Measurements from ENCODE around the gene KLF12. TPM values are rescaled to one million over a fixed set of nuclear protein-coding genes. Genes with fewer than 3 reads are reported as not detected.
A peak's percentile ranks its signal among the peaks of the same experiment; 100 is the strongest.

Gene KLF12
- polyA plus RNA-seq (ENCODE audit: insufficient read length in 4 of 4), result 10 to 100 TPM; 24.3 to 30.5 (median 28.1) TPM

DNA sequence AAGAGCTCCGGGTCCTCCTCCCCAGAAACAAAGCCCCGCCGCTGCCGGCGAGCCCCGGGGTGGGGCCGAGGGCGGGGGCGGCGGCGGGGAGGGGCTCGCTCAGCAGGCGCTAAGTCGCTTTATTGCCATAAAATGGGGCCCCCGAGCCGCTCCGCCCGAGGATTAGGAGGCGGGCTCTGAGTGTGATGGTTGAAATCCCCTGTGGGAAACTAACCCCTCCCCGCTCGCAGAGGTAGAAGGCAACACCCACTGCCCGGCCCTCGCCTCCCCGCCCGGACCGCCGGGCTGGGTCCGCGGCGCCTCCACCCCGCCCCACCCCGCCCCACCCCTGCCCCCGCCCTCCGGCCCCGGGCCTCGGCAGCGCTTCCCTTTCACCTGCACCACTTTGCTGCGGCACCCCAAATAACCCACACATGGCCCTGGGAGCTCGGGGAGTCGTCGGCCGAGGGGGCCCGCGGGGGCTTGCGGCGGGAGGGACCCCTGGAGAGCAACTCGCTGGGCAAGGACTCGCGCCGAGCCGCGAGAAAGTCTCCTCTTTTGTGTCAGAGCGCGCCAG is at the start of gene KLF12:
TSS of gene KLF12 (minus strand) at position 184 of the 556 bp plus-strand sequence.
- peak in 3 of 4 donors; percentile 67 to 83 (median 78) for DNase-seq (ENCODE audit: low read depth in 4 of 4, low spot score in 3 of 4)

DNA sequence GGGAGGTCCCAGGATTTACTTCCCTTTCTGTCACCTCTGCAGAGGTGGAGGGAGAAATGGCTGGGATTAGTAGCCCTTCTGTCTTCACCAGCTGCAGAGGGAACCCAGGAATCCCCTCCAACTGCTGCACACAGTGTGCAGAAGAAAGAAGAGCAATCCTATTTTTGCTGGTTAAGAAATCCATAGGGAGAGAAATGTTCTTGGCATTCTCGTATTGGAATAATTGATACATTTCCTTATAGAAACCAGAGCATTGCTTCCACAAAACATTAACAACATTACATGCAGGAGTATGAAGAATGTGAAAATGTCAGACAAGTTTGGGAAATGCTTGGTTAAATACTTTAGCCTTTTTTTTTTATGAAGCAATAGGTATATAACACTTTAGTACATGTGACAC is 48.3 kb upstream of the KLF12 start:
- DNase-seq (ENCODE audit: low read depth in 4 of 4, low spot score in 3 of 4), result no peak

DNA sequence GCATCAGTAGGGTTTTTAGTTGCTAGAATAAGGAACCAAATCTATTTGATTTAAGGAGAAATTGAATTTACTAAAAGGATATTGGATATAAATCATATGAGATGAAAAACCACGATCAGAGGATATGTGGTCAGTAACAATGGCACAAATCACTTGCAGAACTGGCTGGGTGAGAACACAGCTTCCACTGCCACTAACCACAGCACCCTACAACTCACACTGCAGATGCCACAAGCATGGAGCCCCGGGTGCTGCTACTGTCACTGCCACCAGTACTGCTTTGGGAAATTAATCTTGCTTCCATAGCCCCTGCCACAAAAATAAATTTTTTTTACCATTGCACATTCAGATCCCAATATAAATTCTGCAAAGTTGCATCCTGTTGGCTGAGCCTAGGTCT is 40.6 kb upstream of the KLF12 start:
- no peak for DNase-seq (ENCODE audit: low read depth in 4 of 4, low spot score in 3 of 4)

DNA sequence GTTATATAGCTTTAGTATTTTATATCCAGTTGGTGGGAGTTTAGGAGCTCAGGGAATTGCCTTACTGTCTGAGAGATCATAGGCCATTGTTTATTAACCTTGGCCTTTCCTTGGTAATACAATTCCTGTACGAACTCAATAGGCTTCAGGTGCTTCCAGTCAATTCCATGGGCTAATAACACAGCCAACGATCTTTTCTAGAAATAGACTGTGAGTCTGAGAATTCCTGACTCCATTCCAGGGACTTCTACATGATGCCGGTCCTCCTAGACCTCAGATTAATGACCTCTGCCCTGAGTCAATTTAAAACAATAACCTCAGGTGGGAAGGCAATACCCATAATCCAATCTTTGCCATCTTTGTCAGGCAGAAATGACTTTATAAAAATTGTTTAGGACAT is 39.6 kb upstream of the KLF12 start:
- DNase-seq (ENCODE audit: low read depth in 4 of 4, low spot score in 3 of 4), result no peak

GRCh38 chr13:74171641-74172040 is 37.4 kb upstream of the KLF12 start:
- no peak for DNase-seq (ENCODE audit: low read depth in 4 of 4, low spot score in 3 of 4)

DNA sequence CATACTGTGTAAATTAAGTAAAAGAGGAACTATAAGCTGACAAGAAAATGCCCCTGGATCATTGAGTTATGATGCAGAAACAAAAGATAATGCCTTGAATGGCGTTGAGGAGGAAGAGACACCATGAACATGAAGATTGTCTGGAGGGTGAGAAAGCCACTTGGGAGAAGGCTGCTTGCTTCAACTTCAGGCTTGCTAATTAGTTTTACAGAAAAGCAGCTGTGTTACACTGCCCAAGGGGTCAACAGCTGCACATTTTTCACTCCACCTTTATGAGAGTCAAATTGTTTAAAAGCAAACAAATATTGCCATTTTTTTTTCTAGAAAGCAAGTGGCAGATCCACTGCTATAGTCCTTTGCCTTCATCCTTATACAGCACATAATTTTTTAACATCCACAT is 35.5 kb upstream of the KLF12 start:
- DNase-seq (ENCODE audit: low read depth in 4 of 4, low spot score in 3 of 4), result no peak

- no peak for DNase-seq (ENCODE audit: low read depth in 4 of 4, low spot score in 3 of 4)
Observed at GRCh38 chr13:74168263-74168675, 34.1 kb upstream of the KLF12 start.

DNA sequence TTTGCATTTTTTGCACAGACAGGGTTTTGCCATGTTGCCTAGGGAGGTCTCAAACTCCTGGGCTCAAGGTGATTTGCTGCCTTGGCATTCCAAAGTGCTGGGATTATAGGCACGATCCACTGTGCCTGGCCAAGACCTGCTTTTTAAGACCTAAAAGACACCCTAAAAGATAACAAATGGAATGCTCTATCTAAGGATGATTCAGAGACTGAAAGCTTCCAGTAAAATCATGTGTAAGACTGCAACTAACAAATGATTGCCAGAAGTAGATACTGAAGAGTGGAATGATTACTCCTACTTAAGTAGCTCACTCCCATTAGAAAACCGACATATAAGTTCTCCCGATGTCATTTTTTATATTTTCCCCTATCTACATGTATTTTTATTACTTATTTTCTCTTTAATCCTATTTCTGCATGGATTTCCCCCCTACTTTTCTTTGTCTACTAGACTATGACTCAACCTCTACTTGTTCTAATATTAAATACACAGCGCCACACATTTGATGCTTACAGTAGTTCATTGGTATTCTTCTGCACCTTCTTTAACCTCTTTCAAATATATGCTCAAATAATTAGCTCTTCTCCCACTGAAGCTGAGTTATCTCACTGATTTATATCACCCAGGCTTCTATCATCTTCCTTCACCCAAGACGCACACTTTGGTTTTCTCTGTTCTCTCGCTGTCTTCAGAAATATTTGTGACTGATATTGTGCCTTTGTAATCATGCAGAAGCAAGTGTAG is 32.2 kb upstream of the KLF12 start:
- DNase-seq (ENCODE audit: low read depth in 4 of 4, low spot score in 3 of 4), result no peak

GRCh38 chr13:74162782-74163181 is 28.6 kb upstream of the KLF12 start:
- no peak for DNase-seq (ENCODE audit: low read depth in 4 of 4, low spot score in 3 of 4)

DNA sequence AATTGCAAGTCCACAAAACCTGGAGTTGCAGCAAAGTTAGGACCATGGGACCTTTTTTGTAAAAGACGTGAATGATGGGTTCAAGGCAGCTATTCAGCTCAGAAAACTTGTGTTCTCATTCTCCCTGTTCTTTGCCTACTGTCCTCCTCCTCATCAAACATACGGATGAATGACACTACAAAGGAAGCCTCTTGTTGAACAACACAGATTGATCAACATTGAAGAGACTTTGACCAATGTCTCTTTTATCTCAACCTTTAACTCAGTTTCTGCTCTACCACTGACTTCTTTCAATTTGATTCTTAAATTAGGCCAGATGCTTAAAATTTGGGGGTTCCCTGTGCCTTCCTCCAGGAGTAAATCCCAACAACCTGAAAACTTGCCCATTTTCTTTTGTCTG is 27.9 kb upstream of the KLF12 start:
- DNase-seq (ENCODE audit: low read depth in 4 of 4, low spot score in 3 of 4), result no peak

GRCh38 chr13:74158571-74159352 is 24.6 kb upstream of the KLF12 start:
- DNase-seq (ENCODE audit: low read depth in 4 of 4, low spot score in 3 of 4), result no peak

- DNase-seq (ENCODE audit: low read depth in 4 of 4, low spot score in 3 of 4), result peak in 2 of 4 donors; percentile 41 to 47
Observed at GRCh38 chr13:74158028-74158427, 23.8 kb upstream of the KLF12 start.

- DNase-seq (ENCODE audit: low read depth in 4 of 4, low spot score in 3 of 4), result no peak
Observed at GRCh38 chr13:74154981-74155380, 20.8 kb upstream of the KLF12 start.

GRCh38 chr13:74153316-74153715 is 19.1 kb upstream of the KLF12 start:
- no peak for DNase-seq (ENCODE audit: low read depth in 4 of 4, low spot score in 3 of 4)

GRCh38 chr13:74151859-74152258 is 17.7 kb upstream of the KLF12 start:
- DNase-seq (ENCODE audit: low read depth in 4 of 4, low spot score in 3 of 4), result no peak

GRCh38 chr13:74148352-74148751 is 14.1 kb upstream of the KLF12 start:
- no peak for DNase-seq (ENCODE audit: low read depth in 4 of 4, low spot score in 3 of 4)

- peak in 1 of 4 donors; percentile 65 for DNase-seq (ENCODE audit: low read depth in 4 of 4, low spot score in 3 of 4)
Observed at GRCh38 chr13:74145249-74145975, 11.2 kb upstream of the KLF12 start.

GRCh38 chr13:74144269-74144668 is 10.1 kb upstream of the KLF12 start:
- DNase-seq (ENCODE audit: low read depth in 4 of 4, low spot score in 3 of 4), result no peak

GRCh38 chr13:74142257-74142656 is 8.1 kb upstream of the KLF12 start:
- DNase-seq (ENCODE audit: low read depth in 4 of 4, low spot score in 3 of 4), result no peak

DNA sequence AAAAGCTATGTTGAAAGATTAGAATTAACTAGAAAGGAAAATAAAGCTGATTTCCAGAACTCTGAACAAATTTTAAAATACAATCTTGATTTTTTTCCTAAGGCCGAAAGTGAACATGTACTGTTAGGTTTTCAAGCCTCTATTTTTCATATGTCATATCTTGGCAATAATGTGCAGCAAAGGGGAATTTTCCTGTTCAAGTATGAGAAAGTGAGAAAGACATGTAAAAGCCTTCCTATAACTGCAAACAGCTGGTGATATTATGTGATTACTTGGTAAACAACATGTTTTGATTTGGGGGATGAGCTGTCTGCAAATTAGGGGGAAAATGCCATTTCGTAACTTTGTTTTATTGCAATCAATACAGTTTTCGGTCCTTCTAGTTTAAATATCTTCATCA is 4.0 kb upstream of the KLF12 start:
- DNase-seq (ENCODE audit: low read depth in 4 of 4, low spot score in 3 of 4), result no peak

GRCh38 chr13:74136084-74136658 is 2.0 kb upstream of the KLF12 start:
- peak in 1 of 4 donors; percentile 54 for DNase-seq (ENCODE audit: low read depth in 4 of 4, low spot score in 3 of 4)
